ENCODE results near the gene SBF2. TPM values are rescaled to one million over a fixed set of nuclear protein-coding genes. Genes with fewer than 3 reads are reported as not detected.
"Not testable (repeated sequence)": the region's sequence is repeated elsewhere in the genome, so short reads cannot be mapped to it uniquely, and the experiment has no call there.

SBF2 gene
- total RNA-seq, 1 donor from 2014 or later, result 44.9 TPM

- peaks cover 2% of the 10 kb centered on the region for H3K4me1 Mint-ChIP-seq (ENCODE audit: low read depth)
- no peak for DNase-seq (ENCODE audit: low spot score, unreplicated experiment)
- H3K27me3 Mint-ChIP-seq, result no peaks in the 10 kb centered on the region
- no peak for TF ChIP-seq CTCF (IDR thresholded peaks at IDR 0.05; ENCODE audit: unreplicated experiment)
- peaks cover 38% of the 10 kb centered on the region for H3K36me3 Mint-ChIP-seq (ENCODE audit: insufficient read depth)
- H3K9me3 Mint-ChIP-seq (ENCODE audit: low read depth), result peaks cover 38% of the 10 kb centered on the region
- no peak overlapping the region for H3K4me3 Mint-ChIP-seq (ENCODE audit: low read depth)
- no peak overlapping the region for H3K27ac Mint-ChIP-seq
These were observed 60.4 kb downstream of the SBF2 start for GRCh38 chr11:10233581-10233980.

DNA sequence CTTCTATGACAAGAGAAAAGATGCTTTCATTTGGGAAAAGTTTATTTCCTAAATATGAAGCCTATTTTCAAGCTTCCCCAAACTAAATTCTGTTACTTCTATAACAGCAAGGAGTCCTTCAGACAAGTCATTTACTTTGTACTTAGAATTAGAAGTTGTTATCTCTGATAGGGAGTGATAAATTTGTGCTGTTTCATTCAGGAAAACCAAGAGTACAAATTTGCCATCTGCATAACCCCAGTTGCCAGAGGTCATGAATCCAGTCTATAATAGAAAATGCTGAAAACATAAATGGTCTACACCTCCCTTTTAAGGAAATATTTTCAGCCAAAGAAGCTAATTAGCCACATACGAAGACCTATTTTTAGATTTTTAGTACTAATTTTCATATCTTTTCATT is 61.3 kb downstream of the SBF2 start:
- DNase-seq (ENCODE audit: low spot score, unreplicated experiment), result no peak
- peaks cover 37% of the 10 kb centered on the region for H3K36me3 Mint-ChIP-seq (ENCODE audit: insufficient read depth)
- H3K4me1 Mint-ChIP-seq (ENCODE audit: low read depth), result peaks cover 2% of the 10 kb centered on the region
- H3K9me3 Mint-ChIP-seq (ENCODE audit: low read depth), result peaks cover 38% of the 10 kb centered on the region
- no peaks in the 10 kb centered on the region for H3K27me3 Mint-ChIP-seq
- TF ChIP-seq CTCF (IDR thresholded peaks at IDR 0.05; ENCODE audit: unreplicated experiment), result no peak
- H3K27ac Mint-ChIP-seq, result no peak overlapping the region
- no peak overlapping the region for H3K4me3 Mint-ChIP-seq (ENCODE audit: low read depth)

GRCh38 chr11:10231803-10232202 is 62.2 kb downstream of the SBF2 start:
- DNase-seq (ENCODE audit: low spot score, unreplicated experiment); H3K4me3 Mint-ChIP-seq (ENCODE audit: low read depth); H3K27ac Mint-ChIP-seq; H3K27me3 Mint-ChIP-seq; H3K4me1 Mint-ChIP-seq (ENCODE audit: low read depth): not testable (repeated sequence)
- Mint-ChIP-seq H3K36me3 (ENCODE audit: insufficient read depth) (peaks cover 33% of the 10 kb centered on the region), H3K9me3 (ENCODE audit: low read depth) (peaks cover 37% of the 10 kb centered on the region)

GRCh38 chr11:10225553-10225952 is 68.5 kb downstream of the SBF2 start:
- H3K4me1 Mint-ChIP-seq (ENCODE audit: low read depth), result peaks cover 2% of the 10 kb centered on the region
- DNase-seq (ENCODE audit: low spot score, unreplicated experiment), result no peak
- H3K27ac Mint-ChIP-seq, result no peak overlapping the region
- peaks cover 6% of the 10 kb centered on the region for H3K36me3 Mint-ChIP-seq (ENCODE audit: insufficient read depth)
- no peaks in the 10 kb centered on the region for H3K27me3 Mint-ChIP-seq
- H3K4me3 Mint-ChIP-seq (ENCODE audit: low read depth), result no peak overlapping the region
- peaks cover 15% of the 10 kb centered on the region for H3K9me3 Mint-ChIP-seq (ENCODE audit: low read depth)
- no peak for TF ChIP-seq CTCF (IDR thresholded peaks at IDR 0.05; ENCODE audit: unreplicated experiment)

- no peak for TF ChIP-seq CTCF (IDR thresholded peaks at IDR 0.05; ENCODE audit: unreplicated experiment)
- Mint-ChIP-seq H3K36me3 (ENCODE audit: insufficient read depth) (peaks cover 18% of the 10 kb centered on the region), H3K27me3 (no peaks in the 10 kb centered on the region), H3K4me1 (ENCODE audit: low read depth) (peaks cover 2% of the 10 kb centered on the region), H3K9me3 (ENCODE audit: low read depth) (peaks cover 20% of the 10 kb centered on the region), H3K4me3 (ENCODE audit: low read depth) (no peak overlapping the region), H3K27ac (no peak overlapping the region)
- DNase-seq (ENCODE audit: low spot score, unreplicated experiment), result no peak
These were observed 71.6 kb downstream of the SBF2 start for GRCh38 chr11:10222399-10222798.

- peaks cover 2% of the 10 kb centered on the region for H3K4me1 Mint-ChIP-seq (ENCODE audit: low read depth)
- TF ChIP-seq CTCF (IDR thresholded peaks at IDR 0.05; ENCODE audit: unreplicated experiment), result no peak
- no peaks in the 10 kb centered on the region for H3K27me3 Mint-ChIP-seq
- peaks cover 18% of the 10 kb centered on the region for H3K36me3 Mint-ChIP-seq (ENCODE audit: insufficient read depth)
- no peak for DNase-seq (ENCODE audit: low spot score, unreplicated experiment)
- no peak overlapping the region for H3K4me3 Mint-ChIP-seq (ENCODE audit: low read depth)
- peaks cover 20% of the 10 kb centered on the region for H3K9me3 Mint-ChIP-seq (ENCODE audit: low read depth)
- no peak overlapping the region for H3K27ac Mint-ChIP-seq
These were observed 72.7 kb downstream of the SBF2 start for GRCh38 chr11:10221342-10221741.
